Skeletal muscle tissue (tissue), 4 donors: ENCODE measurements around the gene ZNF486. TPM values are rescaled to one million over a fixed set of nuclear protein-coding genes. Genes with fewer than 3 reads are reported as not detected.
"Not testable (repeated sequence)": the region's sequence is repeated elsewhere in the genome, so short reads cannot be mapped to it uniquely, and the experiment has no call there.

Source experiments
- H3K27ac ChIP-seq: one replicate; pipeline ENCODE4 v1.7.0; 2013; ENCODE audit warnings: mild to moderate bottlenecking, low read depth, low read length, inconsistent platforms
- H3K27me3 ChIP-seq, 3 donors: one replicate each; pipeline ENCODE4 v1.7.0; 2013; ENCODE audit warnings: low read length in 3 of 3; ENCODE audit not compliant: control insufficient read depth in 3 of 3, insufficient read depth in 3 of 3
- H3K36me3 ChIP-seq, 3 donors: one replicate each; pipeline ENCODE4 v1.7.0; 2013; ENCODE audit warnings: low read length in 3 of 3; ENCODE audit not compliant: control insufficient read depth in 3 of 3, insufficient read depth in 3 of 3
- H3K4me1 ChIP-seq, 3 donors: one replicate each; pipeline ENCODE4 v1.7.0; 2013; ENCODE audit warnings: low read length in 3 of 3, mild to moderate bottlenecking in 3 of 3; ENCODE audit not compliant: control insufficient read depth in 3 of 3, insufficient read depth in 3 of 3
- H3K4me3 ChIP-seq, 3 donors: one replicate each; pipeline ENCODE4 v1.7.0; 2013; ENCODE audit warnings: low read length in 3 of 3
- H3K9ac ChIP-seq, 3 donors: one replicate each; pipeline ENCODE4 v1.7.0; 2013; ENCODE audit warnings: low read length in 3 of 3, mild to moderate bottlenecking in 3 of 3, moderate library complexity in 2 of 3, low read depth in 1 of 3
- H3K9me3 ChIP-seq, 3 donors: one replicate each; pipeline ENCODE4 v1.7.0; 2013; ENCODE audit warnings: low read length in 3 of 3; ENCODE audit not compliant: control insufficient read depth in 3 of 3
- total RNA-seq: library from RNA; depleted of rRNA; stranded (reverse); fragments of >200 nt; gene quantifications from one replicate; pipeline ENCODE4 v1.2.3, GENCODE V29; 2014
- donor health status: Osteomylitis.

The ZNF486 gene
- total RNA-seq, 1 donor from 2014 or later = 8.4 TPM

DNA sequence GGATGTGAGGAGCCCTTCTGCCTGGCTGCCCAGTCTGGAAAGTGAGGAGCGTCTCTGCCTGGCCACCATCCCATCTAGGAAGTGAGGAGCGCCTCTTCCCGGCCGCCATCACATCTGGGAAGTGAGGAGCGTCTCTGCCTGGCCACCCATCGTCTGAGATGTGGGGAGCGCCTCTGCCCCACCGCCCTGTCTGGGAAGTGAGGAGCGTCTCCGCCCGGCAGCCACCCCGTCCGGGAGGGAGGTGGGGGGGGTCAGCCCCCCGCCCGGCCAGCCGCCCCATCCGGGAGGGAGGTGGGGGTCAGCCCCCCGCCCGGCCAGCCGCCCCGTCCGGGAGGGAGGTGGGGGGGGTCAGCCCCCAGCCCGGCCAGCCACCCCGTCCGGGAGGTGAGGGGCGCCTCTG lies 47.4 kb downstream of the ZNF486 start:
- H3K9ac ChIP-seq, H3K36me3 ChIP-seq, H3K4me1 ChIP-seq, H3K27ac ChIP-seq, H3K4me3 ChIP-seq, H3K27me3 ChIP-seq, H3K9me3 ChIP-seq: not testable (repeated sequence)

- not testable (repeated sequence) for H3K27me3 ChIP-seq
These were observed 54.6 kb downstream of the ZNF486 start for GRCh38 chr19:20221605-20222004.

GRCh38 chr19:20233105-20233504 lies 66.1 kb downstream of the ZNF486 start:
- Histone ChIP-seq H3K9me3 (no peaks in the 10 kb centered on the region), H3K4me1 (peaks cover 0 to 8% (median 3%) of the 10 kb centered on the region in 3 donors), H3K27me3 (no peaks in the 10 kb centered on the region), H3K9ac (no peak overlapping the region), H3K36me3 (no peaks in the 10 kb centered on the region), H3K4me3 (no peak overlapping the region), H3K27ac (no peak overlapping the region)

More at GRCh38 chr19:20221605-20222004, 54.6 kb downstream of the ZNF486 start:
- not testable (repeated sequence) for H3K9me3 ChIP-seq, H3K27ac ChIP-seq, H3K36me3 ChIP-seq, H3K4me3 ChIP-seq, H3K9ac ChIP-seq, H3K4me1 ChIP-seq

GRCh38 chr19:20235156-20235555 lies 68.1 kb downstream of the ZNF486 start:
- Histone ChIP-seq H3K9me3 (no peaks in the 10 kb centered on the region), H3K9ac (no peak overlapping the region), H3K27ac (no peak overlapping the region), H3K36me3 (no peaks in the 10 kb centered on the region), H3K27me3 (no peaks in the 10 kb centered on the region), H3K4me1 (peaks cover 0 to 8% (median 3%) of the 10 kb centered on the region in 3 donors), H3K4me3 (no peak overlapping the region)

DNA sequence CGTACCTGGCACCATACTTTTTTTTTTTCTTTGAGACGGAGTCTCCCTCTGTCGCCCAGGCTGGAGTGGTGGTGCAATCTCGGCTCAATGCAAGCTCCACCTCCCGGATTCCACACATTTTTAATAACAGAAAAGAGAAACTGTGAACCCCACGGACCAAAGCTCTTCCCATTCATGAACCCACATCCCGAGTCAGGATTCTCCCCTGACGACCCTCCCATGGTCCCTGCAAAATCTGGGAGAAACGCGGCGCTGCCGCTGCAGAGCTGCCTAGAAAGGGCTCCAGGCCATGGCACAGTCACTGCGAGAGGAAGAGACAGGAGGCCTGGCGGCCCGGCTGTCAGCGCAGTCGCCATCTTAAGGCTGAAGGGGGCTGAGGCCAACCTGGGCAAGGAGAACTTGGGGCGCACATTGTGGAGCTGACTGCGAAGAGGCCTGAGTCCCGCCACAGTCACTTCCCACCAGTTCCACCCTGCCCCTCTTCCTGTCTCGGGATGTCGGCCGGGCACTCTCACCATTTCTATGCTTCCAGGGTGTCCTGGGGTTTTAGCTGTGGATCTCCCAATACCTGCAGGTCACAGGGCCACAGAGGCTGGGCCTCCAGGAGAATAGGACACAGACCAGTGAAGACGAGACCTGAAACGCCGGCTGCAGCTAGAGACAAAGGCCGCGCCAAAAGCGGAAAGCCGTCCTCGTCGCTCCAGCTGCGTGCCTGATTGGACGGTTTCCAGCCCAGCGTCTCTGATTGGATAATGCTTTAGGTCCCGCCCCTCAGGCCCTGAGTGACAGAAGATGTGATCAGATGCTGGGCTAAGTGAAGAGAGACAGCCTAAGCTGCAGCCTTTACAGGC lies 71.0 kb downstream of the ZNF486 start:
- H3K36me3 ChIP-seq = no peaks in the 10 kb centered on the region
- H3K27ac ChIP-seq = no peak overlapping the region
- peak overlapping the region; percentile 40 to 59 (median 57) for H3K9ac ChIP-seq
- H3K27me3 ChIP-seq = no peaks in the 10 kb centered on the region
- H3K9me3 ChIP-seq = no peaks in the 10 kb centered on the region
- H3K4me1 ChIP-seq = peaks cover 0 to 8% (median 3%) of the 10 kb centered on the region in 3 donors
- H3K4me3 ChIP-seq = peak overlapping the region; percentile 67 to 73 (median 71)

GRCh38 chr19:20243629-20244028 lies 76.6 kb downstream of the ZNF486 start:
- Histone ChIP-seq H3K27me3 (no peaks in the 10 kb centered on the region), H3K4me1 (no peaks in the 10 kb centered on the region), H3K36me3 (no peaks in the 10 kb centered on the region), H3K9me3 (no peaks in the 10 kb centered on the region), H3K27ac (no peak overlapping the region), H3K4me3 (no peak overlapping the region), H3K9ac (no peak overlapping the region)

- Histone ChIP-seq H3K9me3 (no peaks in the 10 kb centered on the region), H3K27me3 (no peaks in the 10 kb centered on the region), H3K9ac (no peak overlapping the region), H3K4me1 (no peaks in the 10 kb centered on the region), H3K36me3 (no peaks in the 10 kb centered on the region), H3K4me3 (no peak overlapping the region), H3K27ac (no peak overlapping the region)
These were observed 77.3 kb downstream of the ZNF486 start for GRCh38 chr19:20244356-20244755.

GRCh38 chr19:20245309-20245708 lies 78.3 kb downstream of the ZNF486 start:
- Histone ChIP-seq H3K9me3 (no peaks in the 10 kb centered on the region), H3K36me3 (no peaks in the 10 kb centered on the region), H3K4me1 (no peaks in the 10 kb centered on the region), H3K9ac (no peak overlapping the region), H3K27me3 (no peaks in the 10 kb centered on the region), H3K4me3 (no peak overlapping the region), H3K27ac (no peak overlapping the region)

GRCh38 chr19:20247016-20247683 lies 80.1 kb downstream of the ZNF486 start:
- no peaks in the 10 kb centered on the region for H3K36me3 ChIP-seq
- H3K27ac ChIP-seq = no peak overlapping the region
- no peak overlapping the region for H3K9ac ChIP-seq
- H3K27me3 ChIP-seq = no peaks in the 10 kb centered on the region
- no peaks in the 10 kb centered on the region for H3K4me1 ChIP-seq
- H3K9me3 ChIP-seq = no peaks in the 10 kb centered on the region
- no peak overlapping the region for H3K4me3 ChIP-seq

- H3K4me3 ChIP-seq, H3K36me3 ChIP-seq, H3K9ac ChIP-seq, H3K4me1 ChIP-seq, H3K27ac ChIP-seq, H3K27me3 ChIP-seq, H3K9me3 ChIP-seq: not testable (repeated sequence)
These were observed 81.2 kb downstream of the ZNF486 start for GRCh38 chr19:20248258-20248657.
